PFSK-1 (cell line): ENCODE measurements around the gene CETN3.

Experiments used
- POLR2AphosphoS5 ChIP-seq: IDR thresholded peaks from 2 replicates; pipeline ENCODE4 v1.6.1; 2012; ENCODE audit warnings: low read depth, mild to moderate bottlenecking, control low read depth, low read length, moderate library complexity
- REST ChIP-seq, 2 experiments: IDR thresholded peaks; 2 replicates each; pipeline versions ENCODE4 v1.6.1 to v1.8.0; 2011 to 2012; ENCODE audit warnings: low read depth in 2 of 2, low read length in 2 of 2, control low read depth in 1 of 2, inconsistent platforms in 1 of 2, mild to moderate bottlenecking in 1 of 2, moderate library complexity in 1 of 2; ENCODE audit not compliant: insufficient read depth in 1 of 2
- SIN3A ChIP-seq: IDR thresholded peaks from 2 replicates; pipeline ENCODE4 v1.6.1; 2012; ENCODE audit warnings: mild to moderate bottlenecking, low read length, moderate library complexity, borderline replicate concordance; ENCODE audit not compliant: insufficient read depth
- TAF1 ChIP-seq: IDR thresholded peaks from 2 replicates; pipeline ENCODE4 v1.6.1; 2012; ENCODE audit warnings: low read length, control low read depth, borderline replicate concordance; ENCODE audit not compliant: insufficient read depth

DNA sequence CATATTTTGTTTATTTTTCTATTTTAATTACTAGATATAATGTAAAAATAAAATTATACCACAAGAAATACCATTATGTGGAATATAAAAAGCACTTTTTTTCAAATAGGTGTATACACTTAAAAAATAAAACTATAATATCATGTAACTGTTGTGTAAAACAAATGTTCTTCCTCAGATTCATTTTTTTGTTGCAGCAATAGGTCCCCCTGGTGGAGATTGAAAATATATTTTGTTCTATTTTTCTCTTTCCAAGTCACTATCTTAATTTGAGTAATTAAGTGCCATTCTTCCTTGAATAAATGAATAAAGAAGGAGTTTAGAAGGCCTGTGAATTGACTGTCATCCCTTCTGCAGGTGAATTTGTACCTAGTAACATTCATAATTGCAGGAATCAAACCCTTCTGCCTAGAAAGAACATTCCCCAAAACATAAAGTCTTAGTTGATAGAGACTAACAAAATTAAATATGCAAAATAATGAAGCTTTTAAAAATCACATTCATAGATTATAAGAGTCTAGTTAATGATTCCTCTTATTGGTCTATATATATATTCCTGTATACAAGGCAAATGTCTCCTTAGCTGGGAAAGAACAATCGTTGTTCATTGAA lies 23.4 kb downstream of the CETN3 start:
- TF ChIP-seq POLR2AphosphoS5 (no peak), REST (IDR thresholded peaks at IDR 0.05; ENCODE audit: insufficient read depth in 1 of 2, low read depth in 2 of 2, low read length in 2 of 2) (no peak), SIN3A (no peak), TAF1 (no peak)
